Endometrial microvascular endothelial cells (primary cell): ENCODE results near the gene E2F1. TPM values are rescaled to one million over a fixed set of nuclear protein-coding genes. Genes with fewer than 3 reads are reported as not detected.

Experiments used
- in situ Hi-C: cut with HindIII; loops from 2 replicates; pipeline ENCODE4 v1.10.0; 2017; ENCODE audit warnings: low sequenced_read_pairs, low pct_unique_long_range_greater_than_20kb; ENCODE audit errors: inconsistent ontology term
- total RNA-seq: library from RNA; depleted of rRNA; stranded (reverse); fragments of >200 nt; gene quantifications from one replicate; pipeline ENCODE4 v1.2.3, GENCODE V29; 2015; ENCODE audit errors: inconsistent ontology term

Gene E2F1
- total RNA-seq, 1 donor from 2014 or later: 11.2 TPM

GRCh38 chr20:33689973-33690372 is 3.8 kb upstream of the E2F1 start:
- in situ Hi-C loops: no loop called here

- in situ Hi-C loops: no loop called here
These were observed 3.3 kb upstream of the E2F1 start for GRCh38 chr20:33689493-33689892.

GRCh38 chr20:33688938-33689424 is 2.8 kb upstream of the E2F1 start:
- in situ Hi-C loops: no loop called here

- in situ Hi-C loops: no loop called here
These were observed 2.1 kb upstream of the E2F1 start for GRCh38 chr20:33687993-33688937.

- in situ Hi-C loops: no loop called here
These were observed 1.3 kb upstream of the E2F1 start for GRCh38 chr20:33687370-33687915.

- in situ Hi-C loops: no loop called here
These were observed 790 bp upstream of the E2F1 start for GRCh38 chr20:33686984-33687366.

GRCh38 chr20:33685328-33686099 is 671 bp downstream of the E2F1 start:
- in situ Hi-C loops: no loop called here

GRCh38 chr20:33684533-33685327 is 1.5 kb downstream of the E2F1 start:
- in situ Hi-C loops: no loop called here

GRCh38 chr20:33681728-33682353 is 4.3 kb downstream of the E2F1 start:
- in situ Hi-C loops: no loop called here

- in situ Hi-C loops: no loop called here
These were observed 4.9 kb downstream of the E2F1 start for GRCh38 chr20:33681288-33681687.

- in situ Hi-C loops: no loop called here
These were observed 5.5 kb downstream of the E2F1 start for GRCh38 chr20:33680686-33681085.

- in situ Hi-C loops: no loop called here
These were observed 6.3 kb downstream of the E2F1 start for GRCh38 chr20:33679758-33680485.

- in situ Hi-C loops: no loop called here
These were observed 8.0 kb downstream of the E2F1 start for GRCh38 chr20:33677991-33678702.

- in situ Hi-C loops: no loop called here
These were observed 9.2 kb downstream of the E2F1 start for GRCh38 chr20:33676652-33677645.

GRCh38 chr20:33676121-33676520 is 10.1 kb downstream of the E2F1 start:
- in situ Hi-C loops: no loop called here
